ENCODE measurements around the gene OR5C1.

DNA sequence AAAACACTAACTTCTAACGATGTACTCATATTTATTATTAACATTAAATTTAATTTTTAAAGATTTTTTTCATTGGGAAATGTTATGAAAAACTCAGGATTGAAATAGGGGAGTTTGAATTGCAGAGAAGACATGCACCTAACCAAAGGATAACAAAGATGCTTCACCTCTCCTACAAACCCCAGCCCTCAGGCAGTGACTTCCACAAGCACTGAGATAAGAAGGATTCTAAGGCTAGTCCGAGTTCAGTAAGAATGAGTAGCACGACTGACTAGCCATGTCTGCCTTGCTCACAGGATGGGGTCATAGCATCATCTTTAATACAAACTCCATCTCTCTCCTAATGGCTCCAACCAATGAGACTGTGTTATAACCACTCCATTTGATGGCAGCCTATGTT, 7.1 kb upstream of the OR5C1 start:
- no peak for TF ChIP-seq ELF4 (CRISPR knock-in tag; IDR thresholded peaks at IDR 0.05; ENCODE audit: low read depth)
- TF ChIP-seq, protein P1, sequence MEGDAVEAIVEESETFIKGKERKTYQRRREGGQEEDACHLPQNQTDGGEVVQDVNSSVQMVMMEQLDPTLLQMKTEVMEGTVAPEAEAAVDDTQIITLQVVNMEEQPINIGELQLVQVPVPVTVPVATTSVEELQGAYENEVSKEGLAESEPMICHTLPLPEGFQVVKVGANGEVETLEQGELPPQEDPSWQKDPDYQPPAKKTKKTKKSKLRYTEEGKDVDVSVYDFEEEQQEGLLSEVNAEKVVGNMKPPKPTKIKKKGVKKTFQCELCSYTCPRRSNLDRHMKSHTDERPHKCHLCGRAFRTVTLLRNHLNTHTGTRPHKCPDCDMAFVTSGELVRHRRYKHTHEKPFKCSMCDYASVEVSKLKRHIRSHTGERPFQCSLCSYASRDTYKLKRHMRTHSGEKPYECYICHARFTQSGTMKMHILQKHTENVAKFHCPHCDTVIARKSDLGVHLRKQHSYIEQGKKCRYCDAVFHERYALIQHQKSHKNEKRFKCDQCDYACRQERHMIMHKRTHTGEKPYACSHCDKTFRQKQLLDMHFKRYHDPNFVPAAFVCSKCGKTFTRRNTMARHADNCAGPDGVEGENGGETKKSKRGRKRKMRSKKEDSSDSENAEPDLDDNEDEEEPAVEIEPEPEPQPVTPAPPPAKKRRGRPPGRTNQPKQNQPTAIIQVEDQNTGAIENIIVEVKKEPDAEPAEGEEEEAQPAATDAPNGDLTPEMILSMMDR (IDR thresholded peaks at IDR 0.05) = no peak
